Measurements from ENCODE around the gene GALNT17.
"Not testable (repeated sequence)": the region's sequence is repeated elsewhere in the genome, so short reads cannot be mapped to it uniquely, and the experiment has no call there.

GALNT17 gene

DNA sequence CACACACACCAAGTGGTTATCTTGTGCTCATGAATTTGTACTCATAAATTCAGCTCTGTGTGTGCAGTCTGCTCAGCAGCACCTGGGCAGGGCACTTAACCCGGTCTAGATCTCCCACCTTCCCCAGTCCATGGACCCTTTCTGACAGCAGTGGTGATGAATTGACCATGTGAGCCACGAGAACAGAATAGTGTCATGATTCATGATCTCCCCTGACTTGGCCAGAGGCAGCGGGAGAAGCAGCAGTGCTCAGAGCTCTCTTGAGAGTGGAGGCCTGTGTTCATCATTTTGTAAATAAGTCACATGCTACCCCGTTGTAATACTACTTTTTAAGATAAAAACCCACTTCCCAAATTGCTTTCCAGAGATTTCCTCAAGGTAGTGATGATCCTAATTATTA is 74.2 kb downstream of the GALNT17 start:
- DNase-seq (ENCODE audit: low read depth, low spot score) = no peak
- Histone ChIP-seq H3K27ac (no peak overlapping the region), H3K9me3 (ENCODE audit: low read depth, low read length) (no peaks in the 10 kb centered on the region; the same call in 1 of the 2 replicates), H3K9ac (ENCODE audit: insufficient read length) (no peak overlapping the region), H3K4me3 (no peak overlapping the region), H3K36me3 (ENCODE audit: insufficient read depth, low read length) (peaks cover 17% of the 10 kb centered on the region; the same call in 1 of the 2 replicates)
- TF ChIP-seq EZH2 (IDR thresholded peaks at IDR 0.05) (no peak), POLR2AphosphoS5 (IDR thresholded peaks at IDR 0.05; ENCODE audit: borderline replicate concordance, low read depth, low read length) (no peak), FOXP2 (optimal IDR thresholded peaks at IDR 0.05; ENCODE audit: control extremely low read depth, extremely low read length, insufficient read depth) (no peak)

DNA sequence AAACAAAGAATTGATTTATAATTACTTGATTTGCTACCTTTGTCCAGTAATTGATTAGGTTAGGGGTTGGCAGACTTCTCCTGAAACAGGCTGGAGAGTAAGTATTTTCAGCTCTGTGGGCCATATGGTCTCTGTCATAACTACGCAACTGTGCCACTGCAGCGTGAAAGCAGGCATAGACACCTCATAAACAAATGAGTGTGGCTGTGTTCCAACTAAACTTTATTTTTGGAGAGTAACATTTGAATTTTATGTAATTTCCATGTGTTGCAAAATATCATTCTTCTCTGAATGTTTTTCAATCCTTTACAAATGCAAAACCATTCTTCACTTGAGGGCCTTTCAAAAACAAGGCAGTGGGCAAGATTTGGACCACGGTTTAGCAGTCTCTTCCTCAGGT is 76.9 kb downstream of the GALNT17 start:
- DNase-seq (ENCODE audit: low read depth, low spot score) = no peak
- peaks cover 4% of the 10 kb centered on the region; the same call in 1 of the 2 replicates for H3K36me3 ChIP-seq (ENCODE audit: insufficient read depth, low read length)
- H3K27ac ChIP-seq = peak overlapping the region; percentile 89
- no peaks in the 10 kb centered on the region for H3K9me3 ChIP-seq (ENCODE audit: low read depth, low read length)
- no peak for TF ChIP-seq EZH2 (IDR thresholded peaks at IDR 0.05)
- TF ChIP-seq POLR2AphosphoS5 (IDR thresholded peaks at IDR 0.05; ENCODE audit: borderline replicate concordance, low read depth, low read length) = no peak
- TF ChIP-seq FOXP2 (optimal IDR thresholded peaks at IDR 0.05; ENCODE audit: control extremely low read depth, extremely low read length, insufficient read depth) = no peak
- H3K9ac ChIP-seq (ENCODE audit: insufficient read length) = peak overlapping the region; percentile 3
- H3K4me3 ChIP-seq = peak overlapping the region; percentile 42

DNA sequence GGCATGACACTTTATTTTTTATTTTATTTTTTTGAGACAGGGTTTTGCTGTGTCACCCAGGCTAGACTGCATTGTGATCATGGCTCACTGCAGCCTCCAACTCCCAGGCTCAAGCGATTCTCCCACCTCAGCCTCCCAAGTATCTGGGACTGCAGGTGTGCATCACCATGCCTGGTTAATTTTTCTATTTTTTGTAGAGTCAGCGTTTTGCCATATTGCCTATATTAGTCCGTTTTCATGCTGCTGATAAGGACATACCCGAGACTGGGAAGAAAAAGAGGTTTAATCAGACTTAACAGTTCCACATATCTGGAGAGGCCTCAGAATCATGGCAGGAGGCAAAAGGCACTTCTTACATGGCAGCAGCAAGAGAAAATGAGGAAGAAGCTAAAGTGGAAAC is 77.5 kb downstream of the GALNT17 start:
- not testable (repeated sequence) for H3K9ac ChIP-seq (ENCODE audit: insufficient read length); H3K36me3 ChIP-seq (ENCODE audit: insufficient read depth, low read length); H3K9me3 ChIP-seq (ENCODE audit: low read depth, low read length); H3K4me3 ChIP-seq; DNase-seq (ENCODE audit: low read depth, low spot score)
- peak overlapping the region; percentile 89; the same call in 1 of the 2 replicates for H3K27ac ChIP-seq

DNA sequence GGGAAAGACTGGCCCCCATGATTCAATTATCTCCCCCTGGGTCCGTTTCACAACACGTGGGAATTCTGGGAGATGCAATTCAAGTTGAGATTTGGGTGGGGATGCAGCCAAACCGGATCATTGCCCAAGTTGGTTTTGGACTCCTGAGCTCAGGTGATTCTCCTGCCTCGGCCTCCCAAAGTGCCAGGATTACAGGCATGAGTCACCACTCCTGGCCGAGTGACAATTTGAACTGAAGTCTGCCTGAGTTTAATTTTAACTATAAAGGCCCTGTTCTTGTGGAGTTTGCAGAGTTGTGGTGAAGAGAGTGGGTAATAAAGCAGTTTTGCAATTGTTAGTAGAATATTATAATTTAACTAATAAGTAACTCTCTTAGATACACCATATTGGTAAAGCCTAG is 78.3 kb downstream of the GALNT17 start:
- no peak overlapping the region for H3K9ac ChIP-seq (ENCODE audit: insufficient read length)
- H3K27ac ChIP-seq = no peak overlapping the region
- H3K4me3 ChIP-seq = no peak overlapping the region
- H3K36me3 ChIP-seq (ENCODE audit: insufficient read depth, low read length) = no peaks in the 10 kb centered on the region
- DNase-seq (ENCODE audit: low read depth, low spot score) = no peak
- TF ChIP-seq POLR2AphosphoS5 (IDR thresholded peaks at IDR 0.05; ENCODE audit: borderline replicate concordance, low read depth, low read length) = no peak
- TF ChIP-seq EZH2 (IDR thresholded peaks at IDR 0.05) = no peak
- no peaks in the 10 kb centered on the region for H3K9me3 ChIP-seq (ENCODE audit: low read depth, low read length)

DNA sequence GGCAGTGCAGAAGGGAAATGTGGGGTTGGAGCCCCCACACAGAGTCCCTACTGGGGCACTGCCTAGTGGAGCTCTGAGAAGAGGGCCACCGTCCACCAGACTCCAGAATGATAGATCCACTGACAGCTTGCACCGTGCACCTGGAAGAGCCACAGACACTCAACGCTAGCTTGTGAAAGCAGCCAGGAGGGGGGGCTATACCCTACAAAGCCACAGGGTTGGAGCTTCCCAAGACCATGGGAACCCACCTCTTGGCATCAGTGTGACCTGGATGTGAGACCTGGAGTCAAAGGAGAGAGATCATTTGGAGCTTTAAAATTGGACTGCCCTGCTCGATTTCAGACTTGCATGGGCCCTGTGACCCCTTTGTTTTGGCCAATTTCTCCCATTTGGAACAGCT is 80.5 kb downstream of the GALNT17 start:
- not testable (repeated sequence) for H3K27ac ChIP-seq; H3K4me3 ChIP-seq; H3K9ac ChIP-seq (ENCODE audit: insufficient read length); DNase-seq (ENCODE audit: low read depth, low spot score); H3K36me3 ChIP-seq (ENCODE audit: insufficient read depth, low read length); H3K9me3 ChIP-seq (ENCODE audit: low read depth, low read length)

DNA sequence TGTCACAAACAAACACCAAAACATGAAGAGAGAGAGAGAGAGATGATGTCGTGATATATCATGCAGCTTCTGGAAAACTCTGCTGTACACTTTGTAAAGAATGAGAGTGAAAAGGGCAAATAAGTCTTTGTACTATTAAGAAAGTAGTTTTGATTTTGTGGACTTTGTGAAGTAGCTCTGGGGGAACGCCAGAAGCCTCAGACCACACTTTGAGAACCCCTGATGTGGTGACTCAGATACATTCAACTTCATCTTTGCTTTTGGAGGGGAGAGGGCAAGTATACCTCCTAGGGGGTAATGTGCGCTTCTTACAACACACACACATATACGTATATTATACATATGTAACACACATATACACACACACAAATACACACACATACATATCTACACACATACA is 84.3 kb downstream of the GALNT17 start:
- Histone ChIP-seq H3K9me3 (ENCODE audit: low read depth, low read length) (no peaks in the 10 kb centered on the region), H3K27ac (no peak overlapping the region), H3K36me3 (ENCODE audit: insufficient read depth, low read length) (no peaks in the 10 kb centered on the region), H3K9ac (ENCODE audit: insufficient read length) (no peak overlapping the region), H3K4me3 (no peak overlapping the region)
- TF ChIP-seq POLR2AphosphoS5 (IDR thresholded peaks at IDR 0.05; ENCODE audit: borderline replicate concordance, low read depth, low read length) = no peak
- no peak for TF ChIP-seq EZH2 (IDR thresholded peaks at IDR 0.05)
- no peak for TF ChIP-seq FOXP2 (optimal IDR thresholded peaks at IDR 0.05; ENCODE audit: control extremely low read depth, extremely low read length, insufficient read depth)
- DNase-seq (ENCODE audit: low read depth, low spot score) = no peak

DNA sequence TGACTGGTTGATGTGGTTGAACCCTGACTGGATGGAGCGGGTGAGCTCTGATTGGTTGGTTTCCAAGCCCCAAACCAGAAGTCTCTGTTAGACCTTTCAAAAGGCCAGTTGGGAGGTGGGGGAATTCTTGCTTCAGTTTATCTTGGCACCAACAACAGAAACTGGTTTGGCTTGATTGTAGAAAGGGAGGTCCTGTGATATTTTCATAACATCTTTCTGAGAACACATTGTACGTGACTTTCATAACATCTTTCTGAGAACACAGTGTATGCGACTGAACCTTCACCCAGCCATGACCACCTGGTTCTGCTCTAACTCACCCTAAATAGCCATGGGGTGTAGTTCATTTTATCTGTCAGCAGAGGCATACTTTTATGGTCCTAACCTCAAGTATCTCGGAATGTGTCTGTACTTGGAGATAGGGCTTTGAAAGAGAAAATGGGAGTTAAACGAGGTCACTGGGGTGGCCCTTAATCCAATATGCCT is 88.3 kb downstream of the GALNT17 start:
- Histone ChIP-seq H3K27ac (no peak overlapping the region), H3K9me3 (ENCODE audit: low read depth, low read length) (no peaks in the 10 kb centered on the region), H3K36me3 (ENCODE audit: insufficient read depth, low read length) (no peaks in the 10 kb centered on the region), H3K9ac (ENCODE audit: insufficient read length) (no peak overlapping the region), H3K4me3 (no peak overlapping the region)
- DNase-seq (ENCODE audit: low read depth, low spot score) = no peak
- TF ChIP-seq POLR2AphosphoS5 (IDR thresholded peaks at IDR 0.05; ENCODE audit: borderline replicate concordance, low read depth, low read length) (no peak), FOXP2 (optimal IDR thresholded peaks at IDR 0.05; ENCODE audit: control extremely low read depth, extremely low read length, insufficient read depth) (no peak), EZH2 (IDR thresholded peaks at IDR 0.05) (no peak)

DNA sequence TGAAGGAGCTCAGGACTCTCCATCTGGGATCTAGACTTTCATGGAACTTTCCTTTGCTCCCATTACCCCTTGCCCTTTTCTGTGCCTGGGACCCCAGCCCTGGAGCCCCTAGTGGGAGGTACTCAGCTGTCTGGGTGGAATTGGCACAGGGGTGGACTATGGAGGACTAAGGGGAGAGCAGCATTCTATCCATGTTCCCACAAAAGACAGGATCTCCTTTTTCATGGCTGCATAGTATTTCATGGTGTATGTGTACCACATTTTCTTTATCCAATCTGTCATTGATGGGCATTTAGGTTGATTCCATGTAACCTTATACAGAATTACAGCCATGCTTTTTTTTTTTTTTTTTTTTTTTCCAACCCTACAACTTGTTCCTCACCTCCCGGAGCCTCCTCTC is 89.1 kb downstream of the GALNT17 start:
- TF ChIP-seq FOXP2 (optimal IDR thresholded peaks at IDR 0.05; ENCODE audit: control extremely low read depth, extremely low read length, insufficient read depth) (no peak), POLR2AphosphoS5 (IDR thresholded peaks at IDR 0.05; ENCODE audit: borderline replicate concordance, low read depth, low read length) (no peak), EZH2 (IDR thresholded peaks at IDR 0.05) (no peak)
- DNase-seq (ENCODE audit: low read depth, low spot score) = no peak
- no peak overlapping the region for H3K9ac ChIP-seq (ENCODE audit: insufficient read length)
- H3K9me3 ChIP-seq (ENCODE audit: low read depth, low read length) = no peaks in the 10 kb centered on the region
- H3K36me3 ChIP-seq (ENCODE audit: insufficient read depth, low read length) = no peaks in the 10 kb centered on the region
- no peak overlapping the region for H3K4me3 ChIP-seq
- H3K27ac ChIP-seq = no peak overlapping the region

DNA sequence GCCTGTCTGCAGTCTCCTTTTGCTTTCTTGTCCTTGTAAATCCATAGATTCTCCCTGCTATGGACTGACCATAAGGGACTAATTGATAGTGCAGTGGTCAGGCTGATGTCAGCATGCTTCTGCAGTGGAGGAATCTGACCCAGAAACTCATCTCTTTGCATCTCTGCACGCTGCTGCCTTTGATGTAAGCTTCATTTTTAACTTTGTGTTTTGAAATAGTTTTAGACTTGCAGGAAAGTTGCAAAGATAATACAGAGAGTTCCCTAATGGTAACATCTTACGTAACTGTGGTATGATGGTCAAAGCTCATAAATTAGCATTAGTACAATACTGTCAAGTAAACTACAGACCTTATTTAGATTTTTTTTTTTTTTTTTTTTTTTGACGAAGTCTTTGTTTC is 89.6 kb downstream of the GALNT17 start:
- H3K9ac ChIP-seq (ENCODE audit: insufficient read length) = no peak overlapping the region
- H3K4me3 ChIP-seq = no peak overlapping the region
- DNase-seq (ENCODE audit: low read depth, low spot score) = no peak
- TF ChIP-seq FOXP2 (optimal IDR thresholded peaks at IDR 0.05; ENCODE audit: control extremely low read depth, extremely low read length, insufficient read depth) (no peak), POLR2AphosphoS5 (IDR thresholded peaks at IDR 0.05; ENCODE audit: borderline replicate concordance, low read depth, low read length) (no peak), EZH2 (IDR thresholded peaks at IDR 0.05) (no peak)
- H3K36me3 ChIP-seq (ENCODE audit: insufficient read depth, low read length) = no peaks in the 10 kb centered on the region
- H3K27ac ChIP-seq = no peak overlapping the region
- H3K9me3 ChIP-seq (ENCODE audit: low read depth, low read length) = no peaks in the 10 kb centered on the region
